HG03469 (cell line): ENCODE data around the gene LGALS16.
"Not testable (repeated sequence)": the region's sequence is repeated elsewhere in the genome, so short reads cannot be mapped to it uniquely, and the experiment has no call there.

Source experiments
- ATAC-seq: cut with Tn5 transposase; IDR thresholded peaks from one replicate; pipeline ENCODE4 v1.9.1; 2021; ENCODE audit warnings: mild to moderate bottlenecking, moderate library complexity, moderate number of reproducible peaks; ENCODE audit not compliant: unreplicated experiment

Gene LGALS16

GRCh38 chr19:39655613-39656012, at the start of gene LGALS16:
LGALS16 (plus strand) TSS chr19:39655913; CDS start chr19:39655962, 49 bp downstream.
- ATAC-seq: no peak

- ATAC-seq: no peak
These were observed 48.7 kb upstream of the LGALS16 start for GRCh38 chr19:39607021-39607420.

- ATAC-seq: no peak
These were observed 48.2 kb upstream of the LGALS16 start for GRCh38 chr19:39607561-39607960.

- ATAC-seq: no peak
These were observed 42.1 kb upstream of the LGALS16 start for GRCh38 chr19:39613597-39613996.

- no peak for ATAC-seq
These were observed 38.0 kb upstream of the LGALS16 start for GRCh38 chr19:39617745-39618144.

GRCh38 chr19:39623946-39624345, 31.8 kb upstream of the LGALS16 start:
- ATAC-seq: no peak

- ATAC-seq: not testable (repeated sequence)
These were observed 28.1 kb upstream of the LGALS16 start for GRCh38 chr19:39627631-39628030.

- no peak for ATAC-seq
These were observed 24.5 kb upstream of the LGALS16 start for GRCh38 chr19:39631178-39631577.

- ATAC-seq: no peak
These were observed 24.1 kb upstream of the LGALS16 start for GRCh38 chr19:39631626-39632025.

- ATAC-seq: no peak
These were observed 17.8 kb upstream of the LGALS16 start for GRCh38 chr19:39637891-39638290.

GRCh38 chr19:39641773-39642172, 13.9 kb upstream of the LGALS16 start:
- no peak for ATAC-seq

- ATAC-seq: no peak
These were observed 12.1 kb upstream of the LGALS16 start for GRCh38 chr19:39643591-39643990.

GRCh38 chr19:39645800-39646411, 9.8 kb upstream of the LGALS16 start:
- ATAC-seq: no peak

GRCh38 chr19:39647918-39648317, 7.8 kb upstream of the LGALS16 start:
- no peak for ATAC-seq

GRCh38 chr19:39659791-39660190, 4.1 kb downstream of the LGALS16 start:
- no peak for ATAC-seq

- no peak for ATAC-seq
These were observed 4.9 kb downstream of the LGALS16 start for GRCh38 chr19:39660661-39661060.

- no peak for ATAC-seq
These were observed 5.9 kb downstream of the LGALS16 start for GRCh38 chr19:39661565-39661964.

GRCh38 chr19:39669860-39670259, 14.1 kb downstream of the LGALS16 start:
- not testable (repeated sequence) for ATAC-seq

GRCh38 chr19:39670998-39671397, 15.3 kb downstream of the LGALS16 start:
- no peak for ATAC-seq

- no peak for ATAC-seq
These were observed 16.1 kb downstream of the LGALS16 start for GRCh38 chr19:39671739-39672363.

GRCh38 chr19:39672473-39672872, 16.8 kb downstream of the LGALS16 start:
- ATAC-seq: no peak

- not testable (repeated sequence) for ATAC-seq
These were observed 18.1 kb downstream of the LGALS16 start for GRCh38 chr19:39673862-39674261.

GRCh38 chr19:39676004-39676403, 20.3 kb downstream of the LGALS16 start:
- ATAC-seq: no peak
